Gastroesophageal sphincter (tissue), 4 donors: Measurements from ENCODE around the gene TEFM. TPM values are rescaled to one million over a fixed set of nuclear protein-coding genes. Genes with fewer than 3 reads are reported as not detected.

Experiments
- ATAC-seq: fragments of 150-250 bp; one replicate; pipeline ENCODE4 v1.9.1; 2016; ENCODE audit warnings: mild to moderate bottlenecking, moderate library complexity
- H3K27ac ChIP-seq, 4 donors: fragments of 200-600 bp; sonication (generic) in 3 of 4; 1 replicate in 3 of 4; 2 replicates in 1 of 4; pipeline ENCODE4 v1.5.1; 2016 to 2019
- H3K27me3 ChIP-seq: fragments of 200-600 bp; sonication (generic); one replicate; pipeline ENCODE4 v1.5.1; 2019
- H3K36me3 ChIP-seq, 2 donors: fragments of 200-600 bp; sonication (generic); one replicate each; pipeline ENCODE4 v1.5.1; 2019; ENCODE audit warnings: control low read depth in 1 of 2
- H3K4me1 ChIP-seq, 3 donors: fragments of 200-600 bp; sonication (generic); 1 replicate in 2 of 3; 2 replicates in 1 of 3; pipeline ENCODE4 v1.5.1; 2016 to 2019; ENCODE audit warnings: control low read depth in 2 of 3
- H3K4me3 ChIP-seq, 2 donors: fragments of 200-600 bp; sonication (generic); one replicate each; pipeline ENCODE4 v1.5.1; 2019; ENCODE audit warnings: mild to moderate bottlenecking in 1 of 2, moderate library complexity in 1 of 2
- H3K9me3 ChIP-seq, 3 donors: fragments of 200-600 bp; sonication (generic); one replicate each; pipeline ENCODE4 v1.5.1; 2017 to 2019; ENCODE audit warnings: control low read depth in 2 of 3
- EP300 ChIP-seq: sonication (generic); formaldehyde crosslinking; IDR thresholded peaks from one replicate; pipeline ENCODE4 v1.6.1; 2017; ENCODE audit warnings: antibody characterized with exemption, mild to moderate bottlenecking
- POLR2A ChIP-seq, 2 donors: fragments of 450-650 bp; IDR thresholded peaks; one replicate each; pipeline ENCODE4 v1.6.1; 2017; ENCODE audit warnings: antibody characterized with exemption in 2 of 2, mild to moderate bottlenecking in 2 of 2, moderate library complexity in 1 of 2
- POLR2AphosphoS5 ChIP-seq: sonication (generic); formaldehyde crosslinking; IDR thresholded peaks from one replicate; pipeline ENCODE4 v1.6.1; 2017; ENCODE audit warnings: antibody characterized with exemption
- WGBS, 2 donors: methylation state at CpG; one replicate each; pipeline ENCODE4 v1.1.5; 2018; ENCODE audit warnings: low coverage in 1 of 2; 5-methylcytosine and 5-hydroxymethylcytosine counted together
- total RNA-seq, 4 donors: library from RNA; depleted of rRNA; stranded (reverse); fragments of >200 nt; gene quantifications; one replicate each; pipeline ENCODE4 v1.1.0, GENCODE V29; 2016
- TF ChIP-seq, protein P1 (sequence below), 4 experiments: fragments of 200-600 bp in 2 of 4; fragments of 450-650 bp in 2 of 4; sonication (generic) in 1 of 4; IDR thresholded peaks; one replicate each; pipeline ENCODE4 v1.5.1; 2017 to 2019; ENCODE audit warnings: antibody characterized with exemption in 4 of 4, mild to moderate bottlenecking in 2 of 4, moderate library complexity in 2 of 4

TEFM gene
- total RNA-seq, 4 donors from 2014 or later: 4.8 to 14.9 (median 7.5) TPM

DNA sequence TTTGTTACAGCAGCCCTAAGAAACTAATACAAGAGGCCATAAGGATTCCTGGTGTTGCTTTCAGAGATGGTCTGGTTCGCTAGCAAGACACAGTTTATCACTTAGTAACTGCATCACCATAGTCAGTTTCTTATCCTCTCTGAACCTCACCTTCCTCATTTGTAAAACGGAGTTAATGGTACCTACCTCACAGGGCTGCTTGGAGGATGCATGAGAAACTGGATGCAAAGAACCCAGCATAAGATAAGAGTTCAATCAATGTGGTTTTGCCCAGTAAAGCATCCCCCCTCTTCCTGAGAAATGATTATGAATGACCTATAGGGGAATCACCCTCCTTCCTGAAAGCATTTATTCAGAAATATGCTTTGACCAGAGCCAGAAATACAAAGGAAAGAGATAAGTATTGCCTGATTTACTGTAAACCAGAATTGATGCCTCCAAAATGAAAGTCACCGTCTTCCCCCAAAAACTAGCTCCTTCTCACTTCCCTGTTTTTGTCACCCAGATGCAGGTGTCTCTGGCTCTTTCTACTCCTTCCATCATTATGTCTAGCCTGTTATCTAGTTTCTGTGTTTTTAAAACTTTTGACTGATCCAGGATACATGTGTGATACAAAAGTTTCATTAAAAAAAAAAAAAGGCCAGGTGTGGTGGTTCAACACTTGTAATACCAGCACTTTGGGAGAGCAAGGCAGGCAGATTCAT lies 2.8 kb upstream of the TEFM start:
- no peaks in the 10 kb centered on the region for H3K36me3 ChIP-seq
- no peak for ATAC-seq
- 85 to 89% methylated on average over 2 to 3 of the region's 3 CpGs for WGBS, 2 donors
- no peak overlapping the region for H3K4me3 ChIP-seq
- H3K27me3 ChIP-seq: no peaks in the 10 kb centered on the region
- H3K9me3 ChIP-seq: no peaks in the 10 kb centered on the region
- TF ChIP-seq, protein P1, sequence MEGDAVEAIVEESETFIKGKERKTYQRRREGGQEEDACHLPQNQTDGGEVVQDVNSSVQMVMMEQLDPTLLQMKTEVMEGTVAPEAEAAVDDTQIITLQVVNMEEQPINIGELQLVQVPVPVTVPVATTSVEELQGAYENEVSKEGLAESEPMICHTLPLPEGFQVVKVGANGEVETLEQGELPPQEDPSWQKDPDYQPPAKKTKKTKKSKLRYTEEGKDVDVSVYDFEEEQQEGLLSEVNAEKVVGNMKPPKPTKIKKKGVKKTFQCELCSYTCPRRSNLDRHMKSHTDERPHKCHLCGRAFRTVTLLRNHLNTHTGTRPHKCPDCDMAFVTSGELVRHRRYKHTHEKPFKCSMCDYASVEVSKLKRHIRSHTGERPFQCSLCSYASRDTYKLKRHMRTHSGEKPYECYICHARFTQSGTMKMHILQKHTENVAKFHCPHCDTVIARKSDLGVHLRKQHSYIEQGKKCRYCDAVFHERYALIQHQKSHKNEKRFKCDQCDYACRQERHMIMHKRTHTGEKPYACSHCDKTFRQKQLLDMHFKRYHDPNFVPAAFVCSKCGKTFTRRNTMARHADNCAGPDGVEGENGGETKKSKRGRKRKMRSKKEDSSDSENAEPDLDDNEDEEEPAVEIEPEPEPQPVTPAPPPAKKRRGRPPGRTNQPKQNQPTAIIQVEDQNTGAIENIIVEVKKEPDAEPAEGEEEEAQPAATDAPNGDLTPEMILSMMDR (IDR thresholded peaks at IDR 0.05): no peak
- TF ChIP-seq POLR2A (IDR thresholded peaks at IDR 0.05): no peak
- no peak for TF ChIP-seq EP300
- no peak for TF ChIP-seq POLR2AphosphoS5
- H3K27ac ChIP-seq: no peak overlapping the region
- H3K4me1 ChIP-seq: peaks cover 0 to 29% (median 17%) of the 10 kb centered on the region in 3 donors

DNA sequence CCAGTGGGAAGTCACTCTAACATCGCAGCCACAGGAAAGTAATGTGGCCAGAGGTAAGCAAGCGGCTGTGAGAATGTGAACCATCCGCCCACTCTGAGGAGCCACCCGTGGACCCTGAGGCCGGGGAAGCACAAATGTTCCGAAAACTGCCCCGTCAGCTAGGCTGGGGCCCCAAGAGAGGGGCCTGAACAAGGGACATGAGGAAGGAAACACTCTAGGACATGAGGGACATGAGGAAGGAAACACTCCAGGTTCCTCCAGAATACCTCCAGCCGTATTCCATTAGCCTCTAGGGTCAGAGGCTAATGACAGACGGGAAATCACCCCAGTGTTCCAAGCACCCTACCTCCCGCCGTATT lies 317 bp downstream of the TEFM start:
- H3K27ac ChIP-seq: peak overlapping the region; percentile 89 to 93 (median 90)
- H3K9me3 ChIP-seq: no peaks in the 10 kb centered on the region
- peak; percentile 49 for ATAC-seq
- H3K4me1 ChIP-seq: peaks cover 0 to 29% (median 17%) of the 10 kb centered on the region in 3 donors
- H3K27me3 ChIP-seq: no peaks in the 10 kb centered on the region
- WGBS, 2 donors: 0% methylated on average over 6 to 8 of the region's 11 CpGs
- H3K36me3 ChIP-seq: peaks cover 0 to 22% of the 10 kb centered on the region in 2 donors
- TF ChIP-seq EP300 (no peak), POLR2AphosphoS5 (no peak), POLR2A (IDR thresholded peaks at IDR 0.05) (no peak)
- TF ChIP-seq, protein P1 (IDR thresholded peaks at IDR 0.05): no peak
- H3K4me3 ChIP-seq: peak overlapping the region; percentile 82 to 95

DNA sequence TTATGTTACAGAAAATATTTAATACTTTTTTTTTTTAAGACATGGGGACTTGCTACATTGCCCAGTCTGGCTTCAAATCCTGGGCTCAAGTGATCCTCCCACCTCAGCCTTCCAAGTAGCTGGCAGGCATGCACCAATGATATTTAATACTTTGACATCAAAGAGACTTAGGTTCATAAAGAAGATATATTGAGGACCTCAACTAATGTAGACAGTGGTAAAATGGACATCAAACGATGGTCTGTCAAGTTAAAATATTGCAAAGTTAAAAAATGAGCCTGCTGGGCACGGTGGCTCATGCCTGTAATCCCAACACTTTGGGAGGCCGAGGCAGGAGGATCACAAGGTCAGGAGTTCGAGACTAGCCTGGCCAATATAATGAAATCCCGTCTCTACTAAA lies 8.7 kb downstream of the TEFM start:
- WGBS, 2 donors: 89 to 97% methylated on average over 5 of the region's 5 CpGs

DNA sequence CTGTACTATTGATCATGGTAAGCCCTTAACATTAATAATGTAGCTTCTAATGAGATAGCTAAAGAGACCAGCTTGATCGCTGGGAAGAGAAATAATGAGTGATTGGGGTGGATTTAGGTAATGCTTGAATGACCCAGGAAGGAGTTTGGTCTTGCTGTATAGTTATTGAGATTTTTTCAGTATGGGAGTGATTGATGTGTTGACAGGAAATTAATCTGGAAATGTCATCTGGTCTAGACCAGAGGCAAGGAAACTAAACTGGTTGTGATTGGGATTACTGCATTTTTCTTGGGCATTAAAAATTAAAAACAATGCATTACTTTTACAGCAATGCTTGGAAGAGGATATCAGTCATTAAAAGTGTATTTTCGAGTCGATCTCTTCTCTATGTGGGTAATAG lies 11.8 kb downstream of the TEFM start:
- Histone ChIP-seq H3K27me3 (no peaks in the 10 kb centered on the region), H3K9me3 (no peaks in the 10 kb centered on the region), H3K4me3 (no peak overlapping the region), H3K27ac (no peak overlapping the region), H3K4me1 (no peaks in the 10 kb centered on the region), H3K36me3 (peaks cover 0 to 34% of the 10 kb centered on the region in 2 donors)
- ATAC-seq: no peak
- TF ChIP-seq, protein P1 (IDR thresholded peaks at IDR 0.05): no peak
- TF ChIP-seq POLR2A (IDR thresholded peaks at IDR 0.05): no peak
- no peak for TF ChIP-seq POLR2AphosphoS5
- TF ChIP-seq EP300: no peak
- 82 to 92% methylated on average over 3 of the region's 3 CpGs for WGBS, 2 donors

More for the DNA sequence above, 8.7 kb downstream of the TEFM start:
- Histone ChIP-seq H3K4me3 (no peak overlapping the region), H3K4me1 (no peaks in the 10 kb centered on the region), H3K9me3 (no peaks in the 10 kb centered on the region), H3K27ac (no peak overlapping the region), H3K27me3 (no peaks in the 10 kb centered on the region), H3K36me3 (peaks cover 0 to 63% of the 10 kb centered on the region in 2 donors)
- no peak for ATAC-seq
- TF ChIP-seq POLR2AphosphoS5 (no peak), POLR2A (IDR thresholded peaks at IDR 0.05) (no peak), EP300 (no peak)
- TF ChIP-seq, protein P1 (IDR thresholded peaks at IDR 0.05): no peak

DNA sequence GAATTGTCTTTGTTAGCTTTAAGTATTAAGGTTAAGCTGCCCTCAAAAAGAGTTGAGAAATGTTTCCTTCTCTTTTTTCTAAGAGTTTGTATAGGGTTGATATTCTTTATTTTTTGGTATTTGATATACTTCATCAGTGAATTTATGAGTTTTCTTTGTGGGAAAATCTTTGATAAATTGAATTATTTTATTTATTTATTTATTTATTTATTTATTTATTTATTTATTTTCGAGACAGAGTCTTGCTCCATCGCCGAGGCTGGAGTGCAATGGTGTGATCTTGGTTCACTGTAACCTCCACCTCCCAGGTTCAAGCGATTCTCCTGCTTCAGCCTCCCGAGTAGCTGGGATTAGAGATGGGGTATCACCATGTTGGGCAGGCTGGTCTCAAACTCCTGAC lies 19.9 kb downstream of the TEFM start:
- Histone ChIP-seq H3K4me1 (no peaks in the 10 kb centered on the region), H3K9me3 (no peaks in the 10 kb centered on the region), H3K4me3 (no peak overlapping the region), H3K36me3 (peaks cover 0 to 12% of the 10 kb centered on the region in 2 donors), H3K27me3 (no peaks in the 10 kb centered on the region), H3K27ac (no peak overlapping the region)
- WGBS, 2 donors: 90 to 93% methylated on average over 4 to 5 of the region's 5 CpGs
- TF ChIP-seq EP300 (no peak), POLR2AphosphoS5 (no peak), POLR2A (IDR thresholded peaks at IDR 0.05) (no peak)
- TF ChIP-seq, protein P1 (IDR thresholded peaks at IDR 0.05): no peak
- no peak for ATAC-seq
